Upper lobe of right lung (tissue), 1 donor: ENCODE results near the gene TSHR. TPM values are rescaled to one million over a fixed set of nuclear protein-coding genes. Genes with fewer than 3 reads are reported as not detected.

Experiments
- ATAC-seq: fragments of 200-7000 bp; cut with Tn5 transposase; one replicate; pipeline ENCODE4 v1.9.1; 2020; ENCODE audit warnings: mild to moderate bottlenecking, moderate library complexity
- DNase-seq: peaks from one replicate; pipeline ENCODE4 v3.0.0-alpha.2; 2020
- H3K27ac ChIP-seq: fragments of 200-600 bp; one replicate; pipeline ENCODE4 v1.8.0; 2022
- H3K27me3 ChIP-seq: fragments of 200-600 bp; one replicate; pipeline ENCODE4 v1.8.0; 2022; ENCODE audit warnings: mild to moderate bottlenecking
- H3K36me3 ChIP-seq: fragments of 200-600 bp; one replicate; pipeline ENCODE4 v1.8.0; 2022
- H3K4me1 ChIP-seq: fragments of 200-600 bp; one replicate; pipeline ENCODE4 v1.8.0; 2022
- H3K4me3 ChIP-seq: fragments of 200-600 bp; one replicate; pipeline ENCODE4 v1.8.0; 2022; ENCODE audit warnings: mild to moderate bottlenecking
- H3K9me3 ChIP-seq: fragments of 200-600 bp; one replicate; pipeline ENCODE4 v1.8.0; 2022
- CTCF ChIP-seq: fragments of 200-600 bp; IDR thresholded peaks from one replicate; pipeline ENCODE4 v1.8.0; 2022; ENCODE audit warnings: antibody characterized with exemption
- intact Hi-C: fragments of 100-400 bp; cut with DNase I; formaldehyde crosslinking; loops from one replicate; pipeline ENCODE4 v1.11.0; 2022
- total RNA-seq: library from RNA; stranded (reverse); fragmentation: NEBNext Ultra II Directional; extraction: Animal tissue kit (Norgen Biotek cat#: 25700); gene quantifications from one replicate; pipeline ENCODE4 v1.2.1, GENCODE V29; 2021
- donor health status: DM: no; HTN: yes; CAD: no; lungs with severe emphysema.

Gene TSHR
- total RNA-seq, 1 donor from 2014 or later, result not detected

GRCh38 chr14:81192594-81192993 lies 237.2 kb downstream of the TSHR start:
- Histone ChIP-seq H3K9me3 (no peaks in the 10 kb centered on the region), H3K4me3 (no peak overlapping the region), H3K27ac (no peak overlapping the region), H3K36me3 (peaks cover 76% of the 10 kb centered on the region), H3K4me1 (no peaks in the 10 kb centered on the region), H3K27me3 (no peaks in the 10 kb centered on the region)
- DNase-seq (no peak), ATAC-seq (no peak)
- intact Hi-C loops, result no loop called here
- TF ChIP-seq CTCF, result no peak

DNA sequence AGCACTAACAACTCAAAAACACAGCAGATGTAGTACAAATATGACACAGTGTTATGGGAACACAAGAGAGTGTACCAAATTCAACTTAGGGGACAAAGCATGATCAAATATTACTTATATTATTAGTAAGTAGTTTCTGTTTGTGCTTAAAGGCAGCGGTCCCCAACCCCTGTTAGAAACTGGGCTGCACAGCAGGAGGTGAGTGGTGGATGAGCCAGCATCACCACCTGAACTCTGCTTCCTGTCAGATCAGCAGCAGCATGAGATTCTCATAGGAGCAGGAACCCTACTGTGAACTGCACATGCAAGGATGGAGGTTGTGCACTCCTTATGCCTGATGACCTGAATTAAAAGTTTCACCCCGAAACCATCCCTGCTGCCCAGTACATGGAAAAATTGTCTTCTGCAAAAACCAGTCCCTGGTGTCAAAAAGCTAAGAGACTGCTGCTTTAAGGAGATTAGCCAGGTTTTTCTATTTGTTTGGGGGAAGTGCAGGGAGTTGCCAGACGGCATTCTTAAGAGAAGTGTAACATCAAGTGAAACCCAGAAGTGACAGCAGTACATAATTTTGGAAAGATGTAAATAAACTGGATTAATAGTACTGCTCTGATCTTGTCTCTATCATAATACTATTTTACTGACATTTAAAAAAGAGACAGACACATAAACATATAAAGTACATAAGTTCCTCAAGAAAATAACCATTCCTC lies 238.7 kb downstream of the TSHR start:
- no peaks in the 10 kb centered on the region for H3K27me3 ChIP-seq
- ATAC-seq (no peak), DNase-seq (no peak)
- H3K4me1 ChIP-seq, result no peaks in the 10 kb centered on the region
- H3K36me3 ChIP-seq, result peaks cover 82% of the 10 kb centered on the region
- H3K9me3 ChIP-seq, result no peaks in the 10 kb centered on the region
- no peak overlapping the region for H3K27ac ChIP-seq
- intact Hi-C loops, result no loop called here
- no peak overlapping the region for H3K4me3 ChIP-seq
- no peak for TF ChIP-seq CTCF

Other genes starting within 250 kb of the TSHR start
- gene CEP128, start 13.9 kb upstream of the TSHR start, total RNA-seq, result 6.1 TPM